ENCODE measurements around the gene AMBP. TPM values are rescaled to one million over a fixed set of nuclear protein-coding genes. Genes with fewer than 3 reads are reported as not detected.

Gene AMBP
- total RNA-seq, 2 experiments from 2014 or later, result not detected

- POLR2A ChIA-PET, result no interaction called here
- ATAC-seq (ENCODE audit: poor library complexity), result no peak
- Histone ChIP-seq H3K27me3 (ENCODE audit: control insufficient read depth in 1 of 2, insufficient read depth in 2 of 2, low read length in 2 of 2) (no peaks in the 10 kb centered on the region), H3K36me3 (ENCODE audit: insufficient read depth, low read length) (no peaks in the 10 kb centered on the region), H3K4me1 (ENCODE audit: insufficient read depth, low read length) (no peaks in the 10 kb centered on the region), H3K27ac (ENCODE audit: low read depth in 1 of 2, low read length in 2 of 2) (no peak overlapping the region), H3K4me3 (ENCODE audit: low read length) (no peak overlapping the region), H3K9me3 (ENCODE audit: control insufficient read depth in 1 of 2, insufficient read depth in 1 of 2, low read length in 2 of 2) (peaks cover 0 to 3% of the 10 kb centered on the region in 2 experiments)
- Mint-ChIP-seq H3K36me3 (ENCODE audit: low read depth) (no peaks in the 10 kb centered on the region), H3K27me3 (no peaks in the 10 kb centered on the region), H3K27ac (no peak overlapping the region), H3K4me3 (no peak overlapping the region), H3K9me3 (no peaks in the 10 kb centered on the region), H3K4me1 (ENCODE audit: low read depth) (no peaks in the 10 kb centered on the region)
- intact Hi-C loops (cut with DNase I, micrococcal nuclease), result no loop called here
- CTCF ChIA-PET, result no interaction called here
- DNase-seq, result no peak
- TF ChIP-seq, protein P1, sequence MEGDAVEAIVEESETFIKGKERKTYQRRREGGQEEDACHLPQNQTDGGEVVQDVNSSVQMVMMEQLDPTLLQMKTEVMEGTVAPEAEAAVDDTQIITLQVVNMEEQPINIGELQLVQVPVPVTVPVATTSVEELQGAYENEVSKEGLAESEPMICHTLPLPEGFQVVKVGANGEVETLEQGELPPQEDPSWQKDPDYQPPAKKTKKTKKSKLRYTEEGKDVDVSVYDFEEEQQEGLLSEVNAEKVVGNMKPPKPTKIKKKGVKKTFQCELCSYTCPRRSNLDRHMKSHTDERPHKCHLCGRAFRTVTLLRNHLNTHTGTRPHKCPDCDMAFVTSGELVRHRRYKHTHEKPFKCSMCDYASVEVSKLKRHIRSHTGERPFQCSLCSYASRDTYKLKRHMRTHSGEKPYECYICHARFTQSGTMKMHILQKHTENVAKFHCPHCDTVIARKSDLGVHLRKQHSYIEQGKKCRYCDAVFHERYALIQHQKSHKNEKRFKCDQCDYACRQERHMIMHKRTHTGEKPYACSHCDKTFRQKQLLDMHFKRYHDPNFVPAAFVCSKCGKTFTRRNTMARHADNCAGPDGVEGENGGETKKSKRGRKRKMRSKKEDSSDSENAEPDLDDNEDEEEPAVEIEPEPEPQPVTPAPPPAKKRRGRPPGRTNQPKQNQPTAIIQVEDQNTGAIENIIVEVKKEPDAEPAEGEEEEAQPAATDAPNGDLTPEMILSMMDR (IDR thresholded peaks at IDR 0.05), result no peak
Observed at GRCh38 chr9:114035221-114035844, 42.8 kb downstream of the AMBP start.

GRCh38 chr9:114034661-114035062 is 43.4 kb downstream of the AMBP start:
- DNase-seq (no peak), ATAC-seq (ENCODE audit: poor library complexity) (no peak)
- Histone ChIP-seq H3K4me1 (ENCODE audit: insufficient read depth, low read length) (no peaks in the 10 kb centered on the region), H3K27ac (ENCODE audit: low read depth in 1 of 2, low read length in 2 of 2) (no peak overlapping the region), H3K27me3 (ENCODE audit: control insufficient read depth in 1 of 2, insufficient read depth in 2 of 2, low read length in 2 of 2) (no peaks in the 10 kb centered on the region), H3K4me3 (ENCODE audit: low read length) (no peak overlapping the region), H3K36me3 (ENCODE audit: insufficient read depth, low read length) (no peaks in the 10 kb centered on the region), H3K9me3 (ENCODE audit: control insufficient read depth in 1 of 2, insufficient read depth in 1 of 2, low read length in 2 of 2) (peaks cover 0 to 3% of the 10 kb centered on the region in 2 experiments)
- intact Hi-C loops (cut with DNase I, micrococcal nuclease), result no loop called here
- Mint-ChIP-seq H3K36me3 (ENCODE audit: low read depth) (no peaks in the 10 kb centered on the region), H3K4me1 (ENCODE audit: low read depth) (no peaks in the 10 kb centered on the region), H3K4me3 (no peak overlapping the region), H3K27me3 (no peaks in the 10 kb centered on the region), H3K27ac (no peak overlapping the region), H3K9me3 (no peaks in the 10 kb centered on the region)
- POLR2A ChIA-PET, result no interaction called here
- CTCF ChIA-PET, result no interaction called here
- TF ChIP-seq, protein P1 (IDR thresholded peaks at IDR 0.05), result no peak

- Mint-ChIP-seq H3K4me1 (ENCODE audit: low read depth) (no peaks in the 10 kb centered on the region), H3K9me3 (no peaks in the 10 kb centered on the region), H3K36me3 (ENCODE audit: low read depth) (no peaks in the 10 kb centered on the region), H3K4me3 (no peak overlapping the region), H3K27ac (no peak overlapping the region), H3K27me3 (no peaks in the 10 kb centered on the region)
- CTCF ChIA-PET, result no interaction called here
- peaks cover 0 to under 1% of the 10 kb centered on the region in 2 experiments for H3K9me3 ChIP-seq (ENCODE audit: control insufficient read depth in 1 of 2, insufficient read depth in 1 of 2, low read length in 2 of 2)
- POLR2A ChIA-PET, result no interaction called here
- TF ChIP-seq, protein P1 (IDR thresholded peaks at IDR 0.05), result no peak
- no peak for DNase-seq
- intact Hi-C loops (cut with DNase I, micrococcal nuclease), result no loop called here
- H3K27ac ChIP-seq (ENCODE audit: low read depth in 1 of 2, low read length in 2 of 2), result no peak overlapping the region
- no peaks in the 10 kb centered on the region for H3K36me3 ChIP-seq (ENCODE audit: insufficient read depth, low read length)
- H3K27me3 ChIP-seq (ENCODE audit: control insufficient read depth in 1 of 2, insufficient read depth in 2 of 2, low read length in 2 of 2), result no peaks in the 10 kb centered on the region
- ATAC-seq (ENCODE audit: poor library complexity), result no peak
- no peak overlapping the region for H3K4me3 ChIP-seq (ENCODE audit: low read length)
- H3K4me1 ChIP-seq (ENCODE audit: insufficient read depth, low read length), result no peaks in the 10 kb centered on the region
Observed at GRCh38 chr9:114034196-114034595, 43.9 kb downstream of the AMBP start.
